IPS-15b (cell line): ENCODE results near the gene TAMM41.
"Not testable (repeated sequence)": the region's sequence is repeated elsewhere in the genome, so short reads cannot be mapped to it uniquely, and the experiment has no call there.

ENCODE experiments used
- H3K27me3 ChIP-seq: one replicate; pipeline ENCODE4 v1.6.1; 2013; ENCODE audit warnings: low read length; ENCODE audit not compliant: control insufficient read depth, insufficient read depth
- H3K36me3 ChIP-seq: one replicate; pipeline ENCODE4 v1.6.1; 2013; ENCODE audit warnings: low read length; ENCODE audit not compliant: control insufficient read depth, insufficient read depth
- H3K4me1 ChIP-seq: one replicate; pipeline ENCODE4 v1.6.1; 2013; ENCODE audit warnings: mild to moderate bottlenecking, low read length; ENCODE audit not compliant: control insufficient read depth, insufficient read depth
- H3K4me3 ChIP-seq: one replicate; pipeline ENCODE4 v1.5.1; 2013; ENCODE audit warnings: low read depth, low read length
- H3K9ac ChIP-seq: one replicate; pipeline ENCODE4 v1.6.1; 2013; ENCODE audit warnings: low read depth, mild to moderate bottlenecking, low read length
- H3K9me3 ChIP-seq: one replicate; pipeline ENCODE4 v1.6.1; 2013; ENCODE audit warnings: mild to moderate bottlenecking, low read length; ENCODE audit not compliant: control insufficient read depth, insufficient read depth

TAMM41 gene

DNA sequence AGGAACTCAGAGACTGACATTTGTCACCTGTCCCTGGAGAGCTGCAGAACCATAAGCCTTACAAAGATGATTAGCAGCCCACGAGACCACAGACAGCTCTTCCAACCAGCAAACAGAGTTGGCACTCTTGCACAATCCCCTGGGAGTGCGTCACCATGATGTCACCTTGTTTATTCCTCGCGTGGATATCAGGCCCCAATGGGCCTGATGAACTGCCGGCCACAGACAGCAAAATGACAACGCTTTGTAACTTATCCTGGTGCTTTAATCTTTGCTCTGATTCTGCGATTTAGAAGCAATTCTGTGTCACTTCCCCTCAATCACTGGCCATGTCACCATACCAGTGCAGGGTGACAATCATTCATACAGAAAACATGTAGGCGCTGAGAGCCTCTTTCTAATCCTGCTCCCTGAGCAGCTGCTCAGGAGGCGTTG is 89.2 kb downstream of the TAMM41 start:
- no peak overlapping the region for H3K9ac ChIP-seq
- H3K4me3 ChIP-seq = no peak overlapping the region
- no peaks in the 10 kb centered on the region for H3K9me3 ChIP-seq
- no peaks in the 10 kb centered on the region for H3K4me1 ChIP-seq
- H3K36me3 ChIP-seq = no peaks in the 10 kb centered on the region
- no peaks in the 10 kb centered on the region for H3K27me3 ChIP-seq

DNA sequence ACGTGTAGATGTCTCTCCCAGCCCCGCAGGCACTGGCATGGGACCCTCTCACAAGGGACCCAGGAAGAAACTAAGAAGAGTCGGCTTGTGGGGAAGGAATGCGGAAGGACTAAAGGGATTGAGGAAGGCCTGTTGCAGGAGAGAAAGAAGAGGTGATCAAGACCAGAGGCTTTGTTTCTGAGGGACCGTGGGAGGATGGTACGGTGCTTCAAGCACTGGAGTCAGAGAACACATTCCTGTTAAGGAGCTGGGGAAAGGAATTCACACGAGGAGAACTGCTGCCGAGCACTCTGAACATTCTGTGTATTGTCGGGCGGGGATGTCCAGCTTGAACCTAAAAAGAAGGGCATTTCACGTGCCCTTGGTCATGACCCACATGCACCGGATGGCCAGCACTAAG is 91.4 kb downstream of the TAMM41 start:
- Histone ChIP-seq H3K9me3 (no peaks in the 10 kb centered on the region), H3K4me3 (no peak overlapping the region), H3K9ac (no peak overlapping the region), H3K36me3 (no peaks in the 10 kb centered on the region), H3K27me3 (no peaks in the 10 kb centered on the region), H3K4me1 (no peaks in the 10 kb centered on the region)

DNA sequence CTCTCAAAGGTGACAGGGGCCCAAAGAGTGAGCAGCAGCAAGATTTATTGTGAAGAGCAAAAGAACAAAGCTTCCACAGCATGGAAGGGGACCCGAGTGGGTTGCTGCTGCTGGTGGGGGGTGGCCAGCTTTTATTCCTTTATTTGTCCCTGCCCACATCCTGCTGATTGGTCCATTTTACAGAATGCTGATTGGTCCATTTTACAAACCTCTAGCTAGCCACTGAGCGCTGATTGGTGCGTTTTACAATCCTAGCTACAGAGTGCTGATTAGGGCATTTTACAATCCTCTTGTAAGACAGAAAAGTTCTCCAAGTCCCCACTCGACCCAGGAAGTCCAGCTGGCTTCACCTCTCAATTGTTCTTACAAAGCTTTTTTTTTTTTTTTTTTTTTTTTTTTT is 94.4 kb downstream of the TAMM41 start:
- H3K4me3 ChIP-seq, H3K9ac ChIP-seq, H3K36me3 ChIP-seq, H3K9me3 ChIP-seq, H3K4me1 ChIP-seq, H3K27me3 ChIP-seq: not testable (repeated sequence)

- H3K4me3 ChIP-seq, H3K27me3 ChIP-seq, H3K9ac ChIP-seq, H3K36me3 ChIP-seq, H3K4me1 ChIP-seq, H3K9me3 ChIP-seq: not testable (repeated sequence)
Observed at GRCh38 chr3:11748306-11748705, 98.4 kb downstream of the TAMM41 start.
